K562 (cell line): ENCODE measurements around the gene DRICH1. TPM values are rescaled to one million over a fixed set of nuclear protein-coding genes. Genes with fewer than 3 reads are reported as not detected.

ENCODE experiments used
- ATAC-seq: fragments of 200-7000 bp; cut with Tn5 transposase; 3 replicates; pipeline ENCODE4 v1.9.1; 2020; ENCODE audit warnings: moderate library complexity
- BruUV-seq: library from RNA; stranded (reverse); fragments of 400-500 nt; replicated peaks from 2 replicates; lab custom pipeline; 2021; lab: Mats Ljungman, UMichigan
- CTCF ChIA-PET: fragments of 300-600 bp; formaldehyde crosslinking; extraction: SDS; loops from one replicate; lab custom pipeline; 2021; ENCODE audit warnings: low intra/inter-chr PET ratio; lab: Yijun Ruan, JAX
- POLR2A ChIA-PET: fragments of 300-600, 350-650 bp; sonication (Branson Sonifier 250); formaldehyde crosslinking; extraction: SDS; loops from one replicate; lab custom pipeline; 2021; ENCODE audit warnings: antibody characterized with exemption, inconsistent platforms; lab: Yijun Ruan, JAX
- DNase-seq, 4 experiments: peaks; one replicate each; pipeline versions ENCODE4 v3.0.0 to v3.0.0-alpha.2; 2011 to 2018; ENCODE audit warnings: low spot score in 3 of 4, mixed read lengths in 3 of 4; ENCODE audit errors: extremely low read depth in 1 of 4
- FAIRE-seq: peaks from 2 replicates; lab custom pipeline; 2011; peaks lifted over from hg19 to GRCh38; lab: Jason Lieb, UNC
- H2AFZ ChIP-seq: 2 replicates; pipeline ENCODE4 v1.6.0; 2011; ENCODE audit warnings: low read depth, low read length, control low read depth, inconsistent platforms
- H3K27ac ChIP-seq: fragments of 200-600 bp; 3 replicates; pipeline ENCODE4 v1.8.0; 2011; ENCODE audit warnings: low read depth, mild to moderate bottlenecking, control low read depth, inconsistent platforms, low read length, moderate library complexity, mixed read lengths; ENCODE audit errors: extremely low read depth
- H3K27me3 ChIP-seq, 2 experiments: fragments of 300-600 bp in 1 of 2; 2 replicates in 1 of 2; 3 replicates in 1 of 2; pipeline versions ENCODE4 v1.6.0 to v1.8.0; 2011; ENCODE audit warnings: inconsistent platforms in 2 of 2, low read length in 2 of 2, mild to moderate bottlenecking in 1 of 2, mixed read lengths in 1 of 2, moderate library complexity in 1 of 2; ENCODE audit not compliant: control insufficient read depth in 2 of 2, insufficient read depth in 2 of 2
- H3K36me3 ChIP-seq: fragments of 300-600 bp; 3 replicates; pipeline ENCODE4 v1.8.0; 2011; ENCODE audit warnings: mild to moderate bottlenecking, low read length, inconsistent platforms; ENCODE audit not compliant: control insufficient read depth, insufficient read depth
- H3K4me1 ChIP-seq, 2 experiments: fragments of 200-600 bp in 1 of 2; replicated peaks in 1 of 2; 2 replicates in 1 of 2; 3 replicates in 1 of 2; pipeline versions ENCODE4 v1.5.1 to v1.8.0; 2011; ENCODE audit warnings: inconsistent platforms in 2 of 2, low read length in 2 of 2, mild to moderate bottlenecking in 1 of 2, mixed read lengths in 1 of 2, moderate library complexity in 1 of 2; ENCODE audit not compliant: control insufficient read depth in 2 of 2, insufficient read depth in 2 of 2
- H3K4me2 ChIP-seq: 2 replicates; pipeline ENCODE4 v1.6.1; 2011; ENCODE audit warnings: low read length, control low read depth, inconsistent platforms, mixed read lengths; ENCODE audit not compliant: insufficient read depth
- H3K4me3 ChIP-seq: fragments of 200-600 bp; sonication (generic), shearing (Covaris generic); 2 replicates; pipeline ENCODE4 v1.5.1; 2016; ENCODE audit warnings: control low read depth, inconsistent platforms
- H3K79me2 ChIP-seq: fragments of 200-600 bp; 3 replicates; pipeline ENCODE4 v1.8.0; 2011; ENCODE audit warnings: low read length, inconsistent platforms; ENCODE audit not compliant: control insufficient read depth, insufficient read depth
- H3K9ac ChIP-seq, 2 experiments: 2 replicates each; pipeline versions ENCODE4 v1.6.0 to v1.6.1; 2011; ENCODE audit warnings: low read depth in 2 of 2, low read length in 2 of 2, control low read depth in 1 of 2, inconsistent platforms in 1 of 2, mild to moderate bottlenecking in 1 of 2, mixed read lengths in 1 of 2; ENCODE audit not compliant: insufficient read depth in 1 of 2
- H3K9me1 ChIP-seq: one replicate; pipeline ENCODE4 v1.6.0; 2011; ENCODE audit warnings: inconsistent platforms, mild to moderate bottlenecking, low read length, moderate library complexity; ENCODE audit not compliant: control insufficient read depth, insufficient read depth
- H3K9me3 ChIP-seq: replicated peaks from 2 replicates; pipeline ENCODE4 v1.5.1; 2011; ENCODE audit warnings: low read depth, low read length, inconsistent platforms; ENCODE audit not compliant: control insufficient read depth, insufficient read depth
- H4K20me1 ChIP-seq: replicated peaks from 2 replicates; pipeline ENCODE4 v1.6.1; 2011; ENCODE audit warnings: low read length, inconsistent platforms, mixed read lengths; ENCODE audit not compliant: control insufficient read depth, insufficient read depth
- BRF1 ChIP-seq: IDR thresholded peaks from 3 replicates; pipeline ENCODE4 v1.6.1; 2011; ENCODE audit warnings: borderline replicate concordance, mild to moderate bottlenecking; ENCODE audit not compliant: insufficient read length; ENCODE audit errors: extremely low read depth
- ELF1 ChIP-seq: fragments of 200-800 bp; sonication (Bioruptor generic); IDR thresholded peaks from 2 replicates; pipeline ENCODE4 v1.6.1; 2016; ENCODE audit warnings: missing genetic modification characterization, missing compliant biosample characterization
- FIP1L1 ChIP-seq: fragments of 200-400 bp; formaldehyde crosslinking; IDR thresholded peaks from 2 replicates; pipeline ENCODE4 v1.6.1; 2018; ENCODE audit warnings: mild to moderate bottlenecking, low read depth, low read length; ENCODE audit not compliant: poor library complexity, severe bottlenecking
- MED1 ChIP-seq: sonication (generic); formaldehyde crosslinking; IDR thresholded peaks from 2 replicates; pipeline ENCODE4 v1.8.1; 2023; ENCODE audit warnings: missing genetic modification reagents, borderline replicate concordance
- NFE2L1 ChIP-seq: fragments of 450-650 bp; IDR thresholded peaks from 2 replicates; pipeline ENCODE4 v1.6.1; 2016; ENCODE audit warnings: missing genetic modification characterization, low read depth, mild to moderate bottlenecking, missing compliant biosample characterization, moderate library complexity, borderline replicate concordance
- NFYB ChIP-seq: IDR thresholded peaks from 2 replicates; pipeline ENCODE4 v1.6.1; 2011; ENCODE audit warnings: mild to moderate bottlenecking, moderate library complexity; ENCODE audit not compliant: insufficient read length; ENCODE audit errors: extremely low read depth
- POLR3G ChIP-seq: IDR thresholded peaks from 2 replicates; pipeline ENCODE4 v1.6.1; 2011; ENCODE audit not compliant: insufficient read length, insufficient replicate concordance; ENCODE audit errors: extremely low read depth
- ZNF146 ChIP-seq: IDR thresholded peaks from one replicate; pipeline ENCODE4 v1.6.1; 2018; ENCODE audit warnings: missing compliant biosample characterization; ENCODE audit not compliant: unreplicated experiment
- WGBS: fragments of 100-300 bp; shearing (Covaris generic); methylation state at CpG from one replicate; pipeline ENCODE4 v1.1.6; 2016; ENCODE audit warnings: low coverage, mixed read lengths; ENCODE audit not compliant: insufficient coverage; ENCODE audit errors: missing lambda C conversion rate; 5-methylcytosine and 5-hydroxymethylcytosine counted together
- in situ Hi-C: fragments of 300-500 bp; cut with MboI; formaldehyde crosslinking; loops from 4 replicates; pipeline ENCODE4 v1.15.0; 2018; ENCODE audit warnings: inconsistent platforms, mixed read lengths
- intact Hi-C: fragments of 100-400 bp; cut with micrococcal nuclease; formaldehyde crosslinking; loops from 2 replicates; pipeline ENCODE4 v1.14.2; 2022
- polyA plus RNA-seq, 8 experiments: library from polyadenylated mRNA; depleted of rRNA in 4 of 8; stranded (reverse) in 5 of 8; unstranded in 3 of 8; fragments of >200 nt; fragmentation: Nextera tagmentation in 2 of 8; fragmentation: Illumina TruSeq in 1 of 8; extraction: Ambion mirVana in 2 of 8; extraction: Trizol in 1 of 8; gene quantifications; 2 replicates each; pipeline versions ENCODE4 v1.2.1 to v1.2.3, GENCODE V29; 2011 to 2014; ENCODE audit warnings: inconsistent platforms in 1 of 8, missing spikeins in 1 of 8
- total RNA-seq, 7 experiments: library from RNA; depleted of rRNA in 6 of 7; stranded (reverse); fragments of >200 nt in 6 of 7; fragmentation: Illumina TruSeq in 2 of 7; extraction: Trizol in 2 of 7; gene quantifications; 2 replicates each; pipeline versions ENCODE4 v1.2.1 to v1.2.3, GENCODE V29; 2011 to 2021; ENCODE audit warnings: low replicate concordance in 1 of 7
- TF ChIP-seq, protein P1 (sequence below), 3 experiments: fragments of 200-800 bp in 1 of 3; fragments of 250-450 bp in 1 of 3; fragments of 450-650 bp in 1 of 3; sonication (Bioruptor Pico) in 1 of 3; sonication (Bioruptor generic) in 1 of 3; formaldehyde crosslinking in 1 of 3; IDR thresholded peaks; 2 replicates each; pipeline versions ENCODE4 v1.6.1 to v1.8.0; 2016 to 2022; ENCODE audit warnings: mild to moderate bottlenecking in 2 of 3, missing genetic modification characterization in 2 of 3, missing compliant biosample characterization in 1 of 3, moderate library complexity in 1 of 3
- TF ChIP-seq, protein P2 (sequence below): sonication (generic); formaldehyde crosslinking; IDR thresholded peaks from 2 replicates; pipeline ENCODE4 v1.8.0; 2022; ENCODE audit warnings: mild to moderate bottlenecking, low read depth, missing genetic modification reagents
- TF ChIP-seq, protein P3 (sequence below), 2 experiments: IDR thresholded peaks; 2 replicates each; pipeline ENCODE4 v1.6.1; 2012; ENCODE audit warnings: improper control_type of control experiment in 2 of 2, low read depth in 2 of 2, low read length in 2 of 2, borderline replicate concordance in 1 of 2
- TF ChIP-seq, protein P4 (sequence below): fragments of 450-650 bp; IDR thresholded peaks from 2 replicates; pipeline ENCODE4 v1.7.0; 2016; ENCODE audit warnings: borderline replicate concordance

Gene DRICH1
- total and polyA plus RNA-seq, 9 of the 15 experiments (the other 6 are each of a cell fraction or from before 2014, with no cell fraction given) = 0.07 to 0.36 (median 0.14) TPM; not detected in 2

DNA sequence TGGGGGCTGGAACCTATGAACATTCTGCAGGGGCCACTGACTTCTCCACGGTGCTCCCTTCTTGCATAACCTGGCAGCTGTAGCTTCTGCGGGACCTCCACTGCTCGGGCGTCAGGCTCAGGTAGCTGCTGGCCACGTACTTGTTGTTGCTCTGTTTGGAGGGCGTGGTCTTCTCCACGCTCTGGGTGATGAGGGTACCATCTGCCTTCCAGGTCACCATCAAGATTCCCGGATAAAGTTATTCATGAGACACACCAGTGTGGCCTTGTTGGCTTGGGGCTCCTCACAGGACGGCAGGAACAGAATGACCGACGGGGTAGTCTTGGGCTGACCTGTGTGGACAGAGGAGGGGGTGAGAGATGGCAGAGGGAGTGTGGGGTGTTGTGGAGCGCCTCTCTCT is 6.5 kb upstream of the DRICH1 start:
- H3K9ac ChIP-seq = no peak overlapping the region
- DNase-seq (no peak), FAIRE-seq (no peak), ATAC-seq (no peak)
- in situ Hi-C loops = loop anchor here (10.0 kb wide), 1 partner anchor 1686 kb away; no protein-coding TSS in a partner anchor
- H3K9me1 ChIP-seq = no peaks in the 10 kb centered on the region
- 61% methylated on average over 4 of the region's 12 CpGs for WGBS
- no peak overlapping the region for H3K4me3 ChIP-seq
- intact Hi-C loops = no loop called here
- CTCF ChIA-PET = no interaction called here
- no peaks in the 10 kb centered on the region for H3K27me3 ChIP-seq
- no peaks in the 10 kb centered on the region for H4K20me1 ChIP-seq
- H3K79me2 ChIP-seq = no peaks in the 10 kb centered on the region
- H3K9me3 ChIP-seq = no peaks in the 10 kb centered on the region
- H3K27ac ChIP-seq = no peak overlapping the region
- POLR2A ChIA-PET = interaction anchor here (0.5 kb wide), 1 partner anchor 10 kb away, joined by 3 read pairs; no protein-coding TSS in a partner anchor
- no peak overlapping the region for H3K4me2 ChIP-seq
- no peaks in the 10 kb centered on the region for H3K36me3 ChIP-seq
- H3K4me1 ChIP-seq = no peaks in the 10 kb centered on the region; a peak in 2 of 5 replicates
- no peak overlapping the region for H2AFZ ChIP-seq
- no TSS peak for BruUV-seq
- TF ChIP-seq FIP1L1 (no peak), MED1 (CRISPR knock-in tag) (no peak), BRF1 (no peak), POLR3G (no peak), ELF1 (tag) (no peak), NFE2L1 (no peak), ZNF146 (no peak), NFYB (no peak)
- TF ChIP-seq, protein P1, sequence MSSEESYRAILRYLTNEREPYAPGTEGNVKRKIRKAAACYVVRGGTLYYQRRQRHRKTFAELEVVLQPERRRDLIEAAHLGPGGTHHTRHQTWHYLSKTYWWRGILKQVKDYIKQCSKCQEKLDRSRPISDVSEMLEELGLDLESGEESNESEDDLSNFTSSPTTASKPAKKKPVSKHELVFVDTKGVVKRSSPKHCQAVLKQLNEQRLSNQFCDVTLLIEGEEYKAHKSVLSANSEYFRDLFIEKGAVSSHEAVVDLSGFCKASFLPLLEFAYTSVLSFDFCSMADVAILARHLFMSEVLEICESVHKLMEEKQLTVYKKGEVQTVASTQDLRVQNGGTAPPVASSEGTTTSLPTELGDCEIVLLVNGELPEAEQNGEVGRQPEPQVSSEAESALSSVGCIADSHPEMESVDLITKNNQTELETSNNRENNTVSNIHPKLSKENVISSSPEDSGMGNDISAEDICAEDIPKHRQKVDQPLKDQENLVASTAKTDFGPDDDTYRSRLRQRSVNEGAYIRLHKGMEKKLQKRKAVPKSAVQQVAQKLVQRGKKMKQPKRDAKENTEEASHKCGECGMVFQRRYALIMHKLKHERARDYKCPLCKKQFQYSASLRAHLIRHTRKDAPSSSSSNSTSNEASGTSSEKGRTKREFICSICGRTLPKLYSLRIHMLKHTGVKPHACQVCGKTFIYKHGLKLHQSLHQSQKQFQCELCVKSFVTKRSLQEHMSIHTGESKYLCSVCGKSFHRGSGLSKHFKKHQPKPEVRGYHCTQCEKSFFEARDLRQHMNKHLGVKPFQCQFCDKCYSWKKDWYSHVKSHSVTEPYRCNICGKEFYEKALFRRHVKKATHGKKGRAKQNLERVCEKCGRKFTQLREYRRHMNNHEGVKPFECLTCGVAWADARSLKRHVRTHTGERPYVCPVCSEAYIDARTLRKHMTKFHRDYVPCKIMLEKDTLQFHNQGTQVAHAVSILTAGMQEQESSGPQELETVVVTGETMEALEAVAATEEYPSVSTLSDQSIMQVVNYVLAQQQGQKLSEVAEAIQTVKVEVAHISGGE (CRISPR knock-in tag; IDR thresholded peaks at IDR 0.05) = no peak
- TF ChIP-seq, protein P2, sequence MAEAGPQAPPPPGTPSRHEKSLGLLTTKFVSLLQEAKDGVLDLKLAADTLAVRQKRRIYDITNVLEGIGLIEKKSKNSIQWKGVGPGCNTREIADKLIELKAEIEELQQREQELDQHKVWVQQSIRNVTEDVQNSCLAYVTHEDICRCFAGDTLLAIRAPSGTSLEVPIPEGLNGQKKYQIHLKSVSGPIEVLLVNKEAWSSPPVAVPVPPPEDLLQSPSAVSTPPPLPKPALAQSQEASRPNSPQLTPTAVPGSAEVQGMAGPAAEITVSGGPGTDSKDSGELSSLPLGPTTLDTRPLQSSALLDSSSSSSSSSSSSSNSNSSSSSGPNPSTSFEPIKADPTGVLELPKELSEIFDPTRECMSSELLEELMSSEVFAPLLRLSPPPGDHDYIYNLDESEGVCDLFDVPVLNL = no peak
- TF ChIP-seq, protein P3, sequence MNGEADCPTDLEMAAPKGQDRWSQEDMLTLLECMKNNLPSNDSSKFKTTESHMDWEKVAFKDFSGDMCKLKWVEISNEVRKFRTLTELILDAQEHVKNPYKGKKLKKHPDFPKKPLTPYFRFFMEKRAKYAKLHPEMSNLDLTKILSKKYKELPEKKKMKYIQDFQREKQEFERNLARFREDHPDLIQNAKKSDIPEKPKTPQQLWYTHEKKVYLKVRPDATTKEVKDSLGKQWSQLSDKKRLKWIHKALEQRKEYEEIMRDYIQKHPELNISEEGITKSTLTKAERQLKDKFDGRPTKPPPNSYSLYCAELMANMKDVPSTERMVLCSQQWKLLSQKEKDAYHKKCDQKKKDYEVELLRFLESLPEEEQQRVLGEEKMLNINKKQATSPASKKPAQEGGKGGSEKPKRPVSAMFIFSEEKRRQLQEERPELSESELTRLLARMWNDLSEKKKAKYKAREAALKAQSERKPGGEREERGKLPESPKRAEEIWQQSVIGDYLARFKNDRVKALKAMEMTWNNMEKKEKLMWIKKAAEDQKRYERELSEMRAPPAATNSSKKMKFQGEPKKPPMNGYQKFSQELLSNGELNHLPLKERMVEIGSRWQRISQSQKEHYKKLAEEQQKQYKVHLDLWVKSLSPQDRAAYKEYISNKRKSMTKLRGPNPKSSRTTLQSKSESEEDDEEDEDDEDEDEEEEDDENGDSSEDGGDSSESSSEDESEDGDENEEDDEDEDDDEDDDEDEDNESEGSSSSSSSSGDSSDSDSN (IDR thresholded peaks at IDR 0.05; ENCODE audit: borderline replicate concordance in 1 of 2, low read depth in 2 of 2, low read length in 2 of 2) = no peak
- TF ChIP-seq, protein P4, sequence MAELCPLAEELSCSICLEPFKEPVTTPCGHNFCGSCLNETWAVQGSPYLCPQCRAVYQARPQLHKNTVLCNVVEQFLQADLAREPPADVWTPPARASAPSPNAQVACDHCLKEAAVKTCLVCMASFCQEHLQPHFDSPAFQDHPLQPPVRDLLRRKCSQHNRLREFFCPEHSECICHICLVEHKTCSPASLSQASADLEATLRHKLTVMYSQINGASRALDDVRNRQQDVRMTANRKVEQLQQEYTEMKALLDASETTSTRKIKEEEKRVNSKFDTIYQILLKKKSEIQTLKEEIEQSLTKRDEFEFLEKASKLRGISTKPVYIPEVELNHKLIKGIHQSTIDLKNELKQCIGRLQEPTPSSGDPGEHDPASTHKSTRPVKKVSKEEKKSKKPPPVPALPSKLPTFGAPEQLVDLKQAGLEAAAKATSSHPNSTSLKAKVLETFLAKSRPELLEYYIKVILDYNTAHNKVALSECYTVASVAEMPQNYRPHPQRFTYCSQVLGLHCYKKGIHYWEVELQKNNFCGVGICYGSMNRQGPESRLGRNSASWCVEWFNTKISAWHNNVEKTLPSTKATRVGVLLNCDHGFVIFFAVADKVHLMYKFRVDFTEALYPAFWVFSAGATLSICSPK = no peak
